DND-41 (cell line): ENCODE measurements around the gene CES4A.

ENCODE experiments used
- EZH2 ChIP-seq: IDR thresholded peaks from 3 replicates; pipeline ENCODE4 v1.6.1; 2012; ENCODE audit warnings: borderline replicate concordance, low read depth, mild to moderate bottlenecking, moderate library complexity, low read length, inconsistent platforms; ENCODE audit not compliant: severe bottlenecking
- TF ChIP-seq, protein P1 (sequence below): IDR thresholded peaks from 2 replicates; pipeline ENCODE4 v1.5.1; 2012; ENCODE audit warnings: borderline replicate concordance, low read length, moderate library complexity, mild to moderate bottlenecking; ENCODE audit not compliant: poor library complexity, severe bottlenecking; ENCODE audit errors: extremely low read depth

GRCh38 chr16:66988197-66988788 lies at the start of gene CES4A:
- TF ChIP-seq, protein P1, sequence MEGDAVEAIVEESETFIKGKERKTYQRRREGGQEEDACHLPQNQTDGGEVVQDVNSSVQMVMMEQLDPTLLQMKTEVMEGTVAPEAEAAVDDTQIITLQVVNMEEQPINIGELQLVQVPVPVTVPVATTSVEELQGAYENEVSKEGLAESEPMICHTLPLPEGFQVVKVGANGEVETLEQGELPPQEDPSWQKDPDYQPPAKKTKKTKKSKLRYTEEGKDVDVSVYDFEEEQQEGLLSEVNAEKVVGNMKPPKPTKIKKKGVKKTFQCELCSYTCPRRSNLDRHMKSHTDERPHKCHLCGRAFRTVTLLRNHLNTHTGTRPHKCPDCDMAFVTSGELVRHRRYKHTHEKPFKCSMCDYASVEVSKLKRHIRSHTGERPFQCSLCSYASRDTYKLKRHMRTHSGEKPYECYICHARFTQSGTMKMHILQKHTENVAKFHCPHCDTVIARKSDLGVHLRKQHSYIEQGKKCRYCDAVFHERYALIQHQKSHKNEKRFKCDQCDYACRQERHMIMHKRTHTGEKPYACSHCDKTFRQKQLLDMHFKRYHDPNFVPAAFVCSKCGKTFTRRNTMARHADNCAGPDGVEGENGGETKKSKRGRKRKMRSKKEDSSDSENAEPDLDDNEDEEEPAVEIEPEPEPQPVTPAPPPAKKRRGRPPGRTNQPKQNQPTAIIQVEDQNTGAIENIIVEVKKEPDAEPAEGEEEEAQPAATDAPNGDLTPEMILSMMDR = no peak
- TF ChIP-seq EZH2 = no peak
